Measurements from ENCODE around the gene CD164L2. TPM values are rescaled to one million over a fixed set of nuclear protein-coding genes. Genes with fewer than 3 reads are reported as not detected.
A peak's percentile ranks its signal among the peaks of the same experiment; 100 is the strongest.

Gene CD164L2
- total RNA-seq, 1 donor from 2014 or later = 0.41 TPM

GRCh38 chr1:27403931-27404330, 20.8 kb upstream of the CD164L2 start:
- no peak overlapping the region for H3K4me3 Mint-ChIP-seq
- peaks cover 50% of the 10 kb centered on the region for H3K4me1 Mint-ChIP-seq (ENCODE audit: unreplicated experiment)
- peaks cover 11% of the 10 kb centered on the region for H3K36me3 Mint-ChIP-seq
- H3K27me3 Mint-ChIP-seq = no peaks in the 10 kb centered on the region
- H3K27ac Mint-ChIP-seq = peak overlapping the region; percentile 30
- no peaks in the 10 kb centered on the region for H3K9me3 Mint-ChIP-seq
- TF ChIP-seq, protein P1, sequence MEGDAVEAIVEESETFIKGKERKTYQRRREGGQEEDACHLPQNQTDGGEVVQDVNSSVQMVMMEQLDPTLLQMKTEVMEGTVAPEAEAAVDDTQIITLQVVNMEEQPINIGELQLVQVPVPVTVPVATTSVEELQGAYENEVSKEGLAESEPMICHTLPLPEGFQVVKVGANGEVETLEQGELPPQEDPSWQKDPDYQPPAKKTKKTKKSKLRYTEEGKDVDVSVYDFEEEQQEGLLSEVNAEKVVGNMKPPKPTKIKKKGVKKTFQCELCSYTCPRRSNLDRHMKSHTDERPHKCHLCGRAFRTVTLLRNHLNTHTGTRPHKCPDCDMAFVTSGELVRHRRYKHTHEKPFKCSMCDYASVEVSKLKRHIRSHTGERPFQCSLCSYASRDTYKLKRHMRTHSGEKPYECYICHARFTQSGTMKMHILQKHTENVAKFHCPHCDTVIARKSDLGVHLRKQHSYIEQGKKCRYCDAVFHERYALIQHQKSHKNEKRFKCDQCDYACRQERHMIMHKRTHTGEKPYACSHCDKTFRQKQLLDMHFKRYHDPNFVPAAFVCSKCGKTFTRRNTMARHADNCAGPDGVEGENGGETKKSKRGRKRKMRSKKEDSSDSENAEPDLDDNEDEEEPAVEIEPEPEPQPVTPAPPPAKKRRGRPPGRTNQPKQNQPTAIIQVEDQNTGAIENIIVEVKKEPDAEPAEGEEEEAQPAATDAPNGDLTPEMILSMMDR (conservative IDR thresholded peaks at IDR 0.05) = no peak
- no peak for DNase-seq (ENCODE audit: extremely low spot score, unreplicated experiment)

- Mint-ChIP-seq H3K27me3 (no peaks in the 10 kb centered on the region), H3K9me3 (no peaks in the 10 kb centered on the region), H3K36me3 (peaks cover 7% of the 10 kb centered on the region), H3K4me3 (peak overlapping the region; percentile 34), H3K4me1 (ENCODE audit: unreplicated experiment) (peaks cover 54% of the 10 kb centered on the region), H3K27ac (peak overlapping the region; percentile 77)
- DNase-seq (ENCODE audit: extremely low spot score, unreplicated experiment) = no peak
- TF ChIP-seq, protein P1 (conservative IDR thresholded peaks at IDR 0.05) = peak; percentile 48
These were observed 20.1 kb upstream of the CD164L2 start for GRCh38 chr1:27403065-27403726.

- Mint-ChIP-seq H3K4me1 (ENCODE audit: unreplicated experiment) (peaks cover 57% of the 10 kb centered on the region), H3K9me3 (no peaks in the 10 kb centered on the region), H3K36me3 (peaks cover 3% of the 10 kb centered on the region), H3K4me3 (no peak overlapping the region), H3K27ac (no peak overlapping the region), H3K27me3 (no peaks in the 10 kb centered on the region)
- TF ChIP-seq, protein P1 (conservative IDR thresholded peaks at IDR 0.05) = peak; percentile 37
- no peak for DNase-seq (ENCODE audit: extremely low spot score, unreplicated experiment)
These were observed 19.2 kb upstream of the CD164L2 start for GRCh38 chr1:27402349-27402754.

GRCh38 chr1:27400963-27401341, 17.8 kb upstream of the CD164L2 start:
- Mint-ChIP-seq H3K4me1 (ENCODE audit: unreplicated experiment) (peaks cover 49% of the 10 kb centered on the region), H3K9me3 (no peaks in the 10 kb centered on the region), H3K4me3 (peak overlapping the region; percentile 1), H3K36me3 (no peaks in the 10 kb centered on the region), H3K27me3 (no peaks in the 10 kb centered on the region), H3K27ac (peak overlapping the region; percentile 3)
- DNase-seq (ENCODE audit: extremely low spot score, unreplicated experiment) = no peak
- TF ChIP-seq, protein P1 (conservative IDR thresholded peaks at IDR 0.05) = no peak

GRCh38 chr1:27400082-27400962, 17.2 kb upstream of the CD164L2 start:
- no peak for DNase-seq (ENCODE audit: extremely low spot score, unreplicated experiment)
- H3K27me3 Mint-ChIP-seq = no peaks in the 10 kb centered on the region
- H3K9me3 Mint-ChIP-seq = no peaks in the 10 kb centered on the region
- no peaks in the 10 kb centered on the region for H3K36me3 Mint-ChIP-seq
- peaks cover 44% of the 10 kb centered on the region for H3K4me1 Mint-ChIP-seq (ENCODE audit: unreplicated experiment)
- H3K27ac Mint-ChIP-seq = peak overlapping the region; percentile 3
- TF ChIP-seq, protein P1 (conservative IDR thresholded peaks at IDR 0.05) = no peak
- peak overlapping the region; percentile 13 for H3K4me3 Mint-ChIP-seq

Measured in type B pancreatic cell (in vitro differentiated cells).